HCT116 (cell line): ENCODE data around the gene SLC5A10. TPM values are rescaled to one million over a fixed set of nuclear protein-coding genes. Genes with fewer than 3 reads are reported as not detected.
"Not testable (repeated sequence)": the region's sequence is repeated elsewhere in the genome, so short reads cannot be mapped to it uniquely, and the experiment has no call there.

Source experiments
- ATAC-seq: fragments of 200-7000 bp; cut with Tn5 transposase; 2 replicates; pipeline ENCODE4 v1.9.1; 2020; ENCODE audit warnings: mild to moderate bottlenecking, moderate library complexity
- BruUV-seq: library from RNA; stranded (reverse); fragments of 400-500 nt; replicated peaks from 2 replicates; lab custom pipeline; 2021; lab: Mats Ljungman, UMichigan
- CTCF ChIA-PET: fragments of 300-600 bp; sonication (Branson Sonifier 250); formaldehyde crosslinking; loops from one replicate; lab custom pipeline; 2021; ENCODE audit warnings: antibody characterized with exemption; lab: Charles Lee
- POLR2A ChIA-PET: fragments of 300-600, 350-600 bp; sonication (Branson Sonifier 250); formaldehyde crosslinking; loops from one replicate; lab custom pipeline; 2021; ENCODE audit warnings: antibody characterized with exemption; lab: Charles Lee
- RAD21 ChIA-PET, 2 experiments: fragments of 300-600 bp; sonication (Branson Sonifier 250); formaldehyde crosslinking; loops; one replicate each; lab custom pipeline; 2023; ENCODE audit warnings: low total read pairs in 2 of 2; ENCODE audit not compliant: uncharacterized antibody in 2 of 2, unreplicated experiment in 2 of 2, low non-redundant PET in 1 of 2; lab: Charles Lee
- DNase-seq: peaks from one replicate; pipeline ENCODE4 v3.0.0-alpha.2; 2010; ENCODE audit warnings: low read depth, low spot score
- H2AFZ ChIP-seq: fragments of 200-600 bp; shearing (Covaris generic), sonication (generic); 2 replicates; pipeline ENCODE4 v1.6.1; 2017; ENCODE audit warnings: low read depth, mixed run types, mixed read lengths, antibody characterized with exemption, low read length; ENCODE audit not compliant: poor library complexity, severe bottlenecking
- H3K27ac ChIP-seq: 2 replicates; pipeline ENCODE4 v1.5.1; 2012; ENCODE audit warnings: low read depth, low read length
- H3K27me3 ChIP-seq: fragments of 200-600 bp; sonication (generic); 2 replicates; pipeline ENCODE4 v1.6.1; 2016; ENCODE audit warnings: mixed run types, low read length, mixed read lengths; ENCODE audit not compliant: insufficient read depth
- H3K36me3 ChIP-seq, 2 experiments: fragments of 200-500 bp in 1 of 2; fragments of 200-600 bp in 1 of 2; sonication (Bioruptor generic) in 1 of 2; sonication (generic) in 1 of 2; 2 replicates each; pipeline versions ENCODE4 v1.5.1 to v1.6.1; 2014 to 2016; ENCODE audit warnings: low read length in 2 of 2, inconsistent platforms in 1 of 2, mixed read lengths in 1 of 2, mixed run types in 1 of 2; ENCODE audit not compliant: insufficient read depth in 2 of 2, control insufficient read depth in 1 of 2
- H3K4me1 ChIP-seq, 2 experiments: fragments of 200-600 bp in 1 of 2; sonication (generic) in 1 of 2; 2 replicates each; pipeline versions ENCODE4 v1.5.1 to v1.6.1; 2012 to 2017; ENCODE audit warnings: low read length in 2 of 2, inconsistent platforms in 1 of 2, mild to moderate bottlenecking in 1 of 2, mixed read lengths in 1 of 2, mixed run types in 1 of 2, moderate library complexity in 1 of 2; ENCODE audit not compliant: insufficient read depth in 2 of 2, control insufficient read depth in 1 of 2
- H3K4me2 ChIP-seq: fragments of 200-600 bp; sonication (generic); 2 replicates; pipeline ENCODE4 v1.6.1; 2017; ENCODE audit warnings: mixed run types, low read length, mixed read lengths
- H3K4me3 ChIP-seq, 2 experiments: fragments of 200-600 bp in 1 of 2; sonication (generic) in 1 of 2; replicated peaks in 1 of 2; 2 replicates each; pipeline ENCODE4 v1.5.1; 2011 to 2016; ENCODE audit warnings: low read length in 2 of 2, control low read depth in 1 of 2, low read depth in 1 of 2, mild to moderate bottlenecking in 1 of 2, mixed read lengths in 1 of 2, mixed run types in 1 of 2
- H3K79me2 ChIP-seq: fragments of 200-600 bp; sonication (generic); 2 replicates; pipeline ENCODE4 v1.6.1; 2017; ENCODE audit warnings: mild to moderate bottlenecking, mixed run types, low read length, moderate library complexity, mixed read lengths; ENCODE audit not compliant: insufficient read depth
- H3K9ac ChIP-seq: fragments of 200-600 bp; sonication (generic); 2 replicates; pipeline ENCODE4 v1.6.1; 2016; ENCODE audit warnings: low read length, mixed read lengths
- H3K9me2 ChIP-seq: fragments of 200-600 bp; sonication (generic), shearing (Covaris generic); 2 replicates; pipeline ENCODE4 v1.6.1; 2017; ENCODE audit warnings: mixed run types, mild to moderate bottlenecking, moderate library complexity; ENCODE audit not compliant: insufficient read depth
- H3K9me3 ChIP-seq, 2 experiments: fragments of 200-500 bp in 1 of 2; fragments of 200-600 bp in 1 of 2; sonication (Bioruptor generic) in 1 of 2; sonication (generic) in 1 of 2; 2 replicates each; pipeline ENCODE4 v1.6.1; 2014 to 2017; ENCODE audit warnings: low read length in 2 of 2, mixed read lengths in 2 of 2, inconsistent platforms in 1 of 2, low read depth in 1 of 2, mild to moderate bottlenecking in 1 of 2, mixed run types in 1 of 2, moderate library complexity in 1 of 2; ENCODE audit not compliant: control insufficient read depth in 1 of 2, insufficient read depth in 1 of 2
- H4K20me1 ChIP-seq: fragments of 200-600 bp; sonication (generic), shearing (Covaris generic); 2 replicates; pipeline ENCODE4 v1.6.1; 2017; ENCODE audit warnings: mixed run types, mild to moderate bottlenecking, moderate library complexity; ENCODE audit not compliant: insufficient read depth
- RAD21 ChIP-seq: IDR thresholded peaks from 2 replicates; pipeline ENCODE4 v1.6.1; 2012; ENCODE audit warnings: low read depth, mild to moderate bottlenecking
- intact Hi-C: fragments of 100-400 bp; cut with micrococcal nuclease; formaldehyde crosslinking; loops from 2 replicates; pipeline ENCODE4 v1.10.0; 2022
- total RNA-seq: library from RNA; stranded (reverse); gene quantifications from one replicate; pipeline ENCODE4 v1.2.1, GENCODE V29; 2021; ENCODE audit not compliant: unreplicated experiment
- TF ChIP-seq, protein P1 (sequence below), 3 experiments: fragments of 200-600 bp in 1 of 3; sonication (generic) in 1 of 3; IDR thresholded peaks in 2 of 3; conservative IDR thresholded peaks in 1 of 3; 2 replicates each; pipeline ENCODE4 v1.5.1; 2012 to 2017; ENCODE audit warnings: low read depth in 2 of 3, low read length in 2 of 3, antibody characterized with exemption in 1 of 3, borderline replicate concordance in 1 of 3, control low read depth in 1 of 3, mild to moderate bottlenecking in 1 of 3, mixed read lengths in 1 of 3, mixed run types in 1 of 3, moderate library complexity in 1 of 3; ENCODE audit not compliant: insufficient read depth in 1 of 3

Gene SLC5A10
- total RNA-seq, 1 experiment from 2014 or later: not detected

DNA sequence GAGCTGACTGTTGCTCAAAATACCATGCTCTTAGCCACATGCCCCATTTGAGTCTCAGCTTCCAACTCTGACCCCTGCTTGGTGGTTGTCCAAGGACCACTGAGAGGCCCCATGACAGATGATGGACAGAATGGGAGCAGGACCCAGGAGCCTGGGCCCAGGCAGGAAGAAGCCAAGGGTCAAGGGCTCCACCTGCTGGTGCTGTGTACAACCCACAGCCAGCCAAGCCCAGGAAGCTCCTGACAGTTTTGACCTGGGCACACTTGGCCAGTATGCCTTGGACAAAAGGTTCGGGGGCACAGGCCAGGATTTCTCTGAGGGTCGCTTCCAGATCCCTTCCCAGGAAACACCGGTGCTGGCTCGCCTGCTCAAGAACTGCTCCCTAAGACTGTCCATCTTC is 79.8 kb downstream of the SLC5A10 start:
- H3K4me1 ChIP-seq, H4K20me1 ChIP-seq, H3K9me2 ChIP-seq, H3K9me3 ChIP-seq, intact Hi-C loops, H3K4me2 ChIP-seq, H3K27me3 ChIP-seq, H3K36me3 ChIP-seq, H3K79me2 ChIP-seq, CTCF ChIA-PET, H2AFZ ChIP-seq, H3K27ac ChIP-seq, RAD21 ChIA-PET, POLR2A ChIA-PET, BruUV-seq, H3K9ac ChIP-seq, DNase-seq, H3K4me3 ChIP-seq: not testable (repeated sequence)
- ATAC-seq: peak; percentile 95
- peak; percentile 55 for TF ChIP-seq RAD21
- TF ChIP-seq, protein P1, sequence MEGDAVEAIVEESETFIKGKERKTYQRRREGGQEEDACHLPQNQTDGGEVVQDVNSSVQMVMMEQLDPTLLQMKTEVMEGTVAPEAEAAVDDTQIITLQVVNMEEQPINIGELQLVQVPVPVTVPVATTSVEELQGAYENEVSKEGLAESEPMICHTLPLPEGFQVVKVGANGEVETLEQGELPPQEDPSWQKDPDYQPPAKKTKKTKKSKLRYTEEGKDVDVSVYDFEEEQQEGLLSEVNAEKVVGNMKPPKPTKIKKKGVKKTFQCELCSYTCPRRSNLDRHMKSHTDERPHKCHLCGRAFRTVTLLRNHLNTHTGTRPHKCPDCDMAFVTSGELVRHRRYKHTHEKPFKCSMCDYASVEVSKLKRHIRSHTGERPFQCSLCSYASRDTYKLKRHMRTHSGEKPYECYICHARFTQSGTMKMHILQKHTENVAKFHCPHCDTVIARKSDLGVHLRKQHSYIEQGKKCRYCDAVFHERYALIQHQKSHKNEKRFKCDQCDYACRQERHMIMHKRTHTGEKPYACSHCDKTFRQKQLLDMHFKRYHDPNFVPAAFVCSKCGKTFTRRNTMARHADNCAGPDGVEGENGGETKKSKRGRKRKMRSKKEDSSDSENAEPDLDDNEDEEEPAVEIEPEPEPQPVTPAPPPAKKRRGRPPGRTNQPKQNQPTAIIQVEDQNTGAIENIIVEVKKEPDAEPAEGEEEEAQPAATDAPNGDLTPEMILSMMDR (IDR thresholded peaks at IDR 0.05 in 2 of 3, conservative IDR thresholded peaks at IDR 0.05 in 1 of 3; ENCODE audit: borderline replicate concordance in 1 of 3, insufficient read depth in 1 of 3, low read depth in 2 of 3, low read length in 2 of 3): peak; percentile 17 to 37 (median 32); a peak in 4 of 6 replicates

DNA sequence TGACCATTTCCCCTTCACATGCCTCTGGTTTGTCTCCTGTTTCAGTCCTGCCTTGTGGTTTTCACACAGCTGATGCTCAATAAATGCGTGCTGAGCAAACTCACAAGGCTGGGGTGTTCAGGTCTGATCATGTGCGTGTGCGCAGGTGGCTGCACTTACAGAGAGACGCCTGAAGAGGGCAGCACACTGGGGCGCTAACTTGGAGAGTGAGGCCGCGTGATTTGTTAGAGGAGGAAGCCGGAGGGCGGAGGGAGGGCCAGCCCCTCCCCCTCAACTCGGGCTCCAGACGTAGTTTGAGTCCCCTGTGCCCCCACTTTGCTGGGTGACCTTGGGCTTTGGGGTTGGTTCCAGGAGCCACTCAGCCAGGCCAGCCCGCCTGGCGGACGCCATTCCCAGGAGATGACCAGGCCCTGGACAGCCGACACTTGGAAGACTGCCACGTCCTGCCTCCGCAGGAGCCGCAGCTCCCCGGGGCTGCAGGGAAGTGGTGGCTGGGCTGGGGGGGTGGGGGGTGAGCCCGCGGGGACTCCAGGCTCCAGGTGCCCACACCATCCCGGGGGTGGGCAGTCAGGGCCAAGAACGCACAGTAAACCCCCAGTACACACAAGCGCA is 80.5 kb downstream of the SLC5A10 start:
- DNase-seq, H3K9ac ChIP-seq, CTCF ChIA-PET, H3K4me1 ChIP-seq, H4K20me1 ChIP-seq, H2AFZ ChIP-seq, H3K4me2 ChIP-seq, RAD21 ChIA-PET, intact Hi-C loops, H3K9me3 ChIP-seq, H3K36me3 ChIP-seq, H3K27ac ChIP-seq, H3K79me2 ChIP-seq, H3K27me3 ChIP-seq, H3K9me2 ChIP-seq, BruUV-seq, POLR2A ChIA-PET, H3K4me3 ChIP-seq: not testable (repeated sequence)
- ATAC-seq: peak; percentile 85

DNA sequence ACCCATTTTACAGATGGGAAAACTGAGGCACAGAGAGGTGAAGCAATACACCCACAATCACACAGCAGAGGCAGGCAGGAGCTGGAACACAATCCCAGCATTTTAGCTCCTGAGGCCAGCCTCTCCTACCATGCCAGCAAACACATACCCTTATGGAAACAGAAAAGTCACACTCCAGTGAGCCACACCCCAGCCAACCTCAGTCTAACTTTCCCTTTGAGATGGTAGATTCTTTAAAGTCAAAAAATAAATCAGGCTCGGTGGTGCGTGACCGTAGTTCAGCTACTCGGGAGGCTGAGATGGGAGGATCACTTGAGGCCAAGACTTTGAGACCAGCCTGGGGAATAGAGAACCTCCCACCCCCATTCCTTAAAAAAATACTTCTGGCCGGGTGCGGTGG is 84.2 kb downstream of the SLC5A10 start:
- H3K9me3 ChIP-seq, H2AFZ ChIP-seq, H3K9ac ChIP-seq, H3K4me1 ChIP-seq, CTCF ChIA-PET, BruUV-seq, H3K27me3 ChIP-seq, POLR2A ChIA-PET, ATAC-seq, H3K9me2 ChIP-seq, RAD21 ChIA-PET, H3K27ac ChIP-seq, H3K36me3 ChIP-seq, H4K20me1 ChIP-seq, intact Hi-C loops, DNase-seq, H3K4me3 ChIP-seq, H3K4me2 ChIP-seq, H3K79me2 ChIP-seq: not testable (repeated sequence)

DNA sequence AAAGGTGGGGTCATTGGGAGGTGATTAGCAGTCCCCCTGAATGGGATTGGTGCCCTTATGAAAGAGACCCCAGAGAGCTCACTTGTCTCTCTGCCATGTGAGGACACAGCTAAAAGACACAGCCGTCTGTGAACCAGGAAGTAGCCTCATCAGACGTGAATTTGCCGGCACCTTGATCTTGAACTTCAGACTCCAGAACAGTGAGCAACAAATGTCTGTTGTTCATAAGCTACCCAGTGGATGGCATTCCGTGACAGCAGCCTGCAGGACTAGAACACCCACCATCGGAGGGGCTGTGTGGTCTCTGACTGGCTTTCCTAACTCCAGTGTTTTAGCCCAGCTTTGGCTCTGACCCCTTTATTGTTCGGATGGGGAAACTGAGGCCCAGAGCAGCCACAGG is 85.6 kb downstream of the SLC5A10 start:
- H3K9me2 ChIP-seq, H4K20me1 ChIP-seq, H3K9me3 ChIP-seq, H3K4me2 ChIP-seq, POLR2A ChIA-PET, H3K4me1 ChIP-seq, H3K27ac ChIP-seq, H3K36me3 ChIP-seq, H3K9ac ChIP-seq, RAD21 ChIA-PET, intact Hi-C loops, H3K4me3 ChIP-seq, CTCF ChIA-PET, H3K79me2 ChIP-seq, DNase-seq, H3K27me3 ChIP-seq, H2AFZ ChIP-seq, BruUV-seq: not testable (repeated sequence)
- peak; percentile 37 for ATAC-seq
